HG03432 (cell line): ENCODE measurements around the gene HLF.
A peak's percentile ranks its signal among the peaks of the same experiment; 100 is the strongest.

ENCODE experiments used
- ATAC-seq: cut with Tn5 transposase; IDR thresholded peaks from one replicate; pipeline ENCODE4 v1.9.1; 2021; ENCODE audit warnings: mild to moderate bottlenecking, moderate library complexity; ENCODE audit not compliant: unreplicated experiment

Gene HLF

GRCh38 chr17:55264645-55265298, at the start of gene HLF:
TSS of gene HLF (plus strand) at chr17:55264960. CDS start at chr17:55265485, 525 bp downstream.
- peak; percentile 96 for ATAC-seq

GRCh38 chr17:55215711-55216110, 49.0 kb upstream of the HLF start:
- no peak for ATAC-seq

- ATAC-seq = no peak
These were observed 47.9 kb upstream of the HLF start for GRCh38 chr17:55216888-55217287.

- no peak for ATAC-seq
These were observed 45.3 kb upstream of the HLF start for GRCh38 chr17:55219459-55219858.

- ATAC-seq = no peak
These were observed 44.8 kb upstream of the HLF start for GRCh38 chr17:55219934-55220333.

- no peak for ATAC-seq
These were observed 41.2 kb upstream of the HLF start for GRCh38 chr17:55223524-55223923.

- ATAC-seq = no peak
These were observed 40.0 kb upstream of the HLF start for GRCh38 chr17:55224746-55225145.

GRCh38 chr17:55225237-55225636, 39.5 kb upstream of the HLF start:
- no peak for ATAC-seq

GRCh38 chr17:55228683-55229192, 36.0 kb upstream of the HLF start:
- ATAC-seq = no peak

- ATAC-seq = no peak
These were observed 35.5 kb upstream of the HLF start for GRCh38 chr17:55229276-55229675.

- ATAC-seq = no peak
These were observed 34.0 kb upstream of the HLF start for GRCh38 chr17:55230716-55231115.

GRCh38 chr17:55233840-55234239, 30.9 kb upstream of the HLF start:
- no peak for ATAC-seq

- no peak for ATAC-seq
These were observed 28.4 kb upstream of the HLF start for GRCh38 chr17:55236316-55236715.

GRCh38 chr17:55237268-55237667, 27.5 kb upstream of the HLF start:
- peak; percentile 24 for ATAC-seq

- no peak for ATAC-seq
These were observed 26.9 kb upstream of the HLF start for GRCh38 chr17:55237841-55238178.

- ATAC-seq = peak; percentile 93
These were observed 26.4 kb upstream of the HLF start for GRCh38 chr17:55238179-55238930.

- peak; percentile 32 for ATAC-seq
These were observed 25.8 kb upstream of the HLF start for GRCh38 chr17:55238931-55239297.

- ATAC-seq = no peak
These were observed 23.7 kb upstream of the HLF start for GRCh38 chr17:55241097-55241496.

- no peak for ATAC-seq
These were observed 22.3 kb upstream of the HLF start for GRCh38 chr17:55242476-55242875.

GRCh38 chr17:55245986-55246385, 18.8 kb upstream of the HLF start:
- ATAC-seq = no peak

GRCh38 chr17:55246583-55246982, 18.2 kb upstream of the HLF start:
- ATAC-seq = no peak

GRCh38 chr17:55248077-55248476, 16.7 kb upstream of the HLF start:
- ATAC-seq = no peak
